Urothelium cell line (cell line): ENCODE data around the gene TBXA2R.
A peak's percentile ranks its signal among the peaks of the same experiment; 100 is the strongest.

Source experiments
- DNase-seq: peaks from one replicate; pipeline ENCODE4 v3.0.0; 2011; ENCODE audit warnings: low spot score, mixed read lengths
- FAIRE-seq: peaks from 2 replicates; lab custom pipeline; 2011; peaks lifted over from hg19 to GRCh38; lab: Jason Lieb, UNC

The TBXA2R gene

GRCh38 chr19:3620817-3621547 is 14.3 kb upstream of the TBXA2R start:
- FAIRE-seq: no peak

GRCh38 chr19:3620145-3620816 is 13.6 kb upstream of the TBXA2R start:
- DNase-seq: no peak
- FAIRE-seq: no peak

More at GRCh38 chr19:3620817-3621547, 14.3 kb upstream of the TBXA2R start:
- no peak for DNase-seq

GRCh38 chr19:3619631-3620012 is 12.9 kb upstream of the TBXA2R start:
- FAIRE-seq: no peak
- DNase-seq: no peak

- FAIRE-seq (no peak), DNase-seq (no peak)
Measured at GRCh38 chr19:3618811-3619630, 12.3 kb upstream of the TBXA2R start.

GRCh38 chr19:3618144-3618810 is 11.6 kb upstream of the TBXA2R start:
- DNase-seq: peak; percentile 53

GRCh38 chr19:3617463-3617862 is 10.8 kb upstream of the TBXA2R start:
- DNase-seq: no peak
- no peak for FAIRE-seq

More at GRCh38 chr19:3618144-3618810, 11.6 kb upstream of the TBXA2R start:
- FAIRE-seq: no peak

- no peak for DNase-seq
- FAIRE-seq: no peak
Measured at GRCh38 chr19:3615524-3616135, 9.0 kb upstream of the TBXA2R start.

- no peak for DNase-seq
- FAIRE-seq: no peak
Measured at GRCh38 chr19:3614858-3615505, 8.3 kb upstream of the TBXA2R start.

GRCh38 chr19:3613818-3614661 is 7.4 kb upstream of the TBXA2R start:
- no peak for DNase-seq
- no peak for FAIRE-seq

GRCh38 chr19:3612901-3613741 is 6.4 kb upstream of the TBXA2R start:
- FAIRE-seq (no peak), DNase-seq (no peak)

GRCh38 chr19:3612330-3612729 is 5.7 kb upstream of the TBXA2R start:
- no peak for FAIRE-seq
- no peak for DNase-seq

GRCh38 chr19:3611841-3612240 is 5.2 kb upstream of the TBXA2R start:
- no peak for DNase-seq
- no peak for FAIRE-seq

GRCh38 chr19:3610745-3611717 is 4.4 kb upstream of the TBXA2R start:
- DNase-seq: no peak

GRCh38 chr19:3609779-3610719 is 3.4 kb upstream of the TBXA2R start:
- no peak for DNase-seq
- no peak for FAIRE-seq

More at GRCh38 chr19:3610745-3611717, 4.4 kb upstream of the TBXA2R start:
- FAIRE-seq: no peak

- no peak for DNase-seq
Measured at GRCh38 chr19:3608750-3609322, 2.2 kb upstream of the TBXA2R start.

More at GRCh38 chr19:3608750-3609322, 2.2 kb upstream of the TBXA2R start:
- FAIRE-seq: no peak
